BE2C (cell line): ENCODE results near the gene ACE.

Experiments
- DNase-seq: peaks from one replicate; pipeline ENCODE4 v3.0.0-alpha.2; 2020
- H3K27me3 ChIP-seq: fragments of 250-450 bp; sonication (Bioruptor Pico); 2 replicates; pipeline ENCODE4 v1.5.1; 2020; ENCODE audit warnings: mild to moderate bottlenecking
- H3K36me3 ChIP-seq: fragments of 250-450 bp; sonication (Bioruptor Pico); 2 replicates; pipeline ENCODE4 v1.5.1; 2020; ENCODE audit warnings: mild to moderate bottlenecking
- H3K4me1 ChIP-seq: fragments of 250-450 bp; sonication (Bioruptor Pico); 2 replicates; pipeline ENCODE4 v1.5.1; 2020
- H3K4me3 ChIP-seq: 2 replicates; pipeline ENCODE4 v1.5.1; 2011; ENCODE audit warnings: low read depth, low read length
- H3K9me3 ChIP-seq: fragments of 250-450 bp; sonication (Bioruptor Pico); 2 replicates; pipeline ENCODE4 v1.5.1; 2020
- TF ChIP-seq, protein P1 (sequence below): IDR thresholded peaks from 2 replicates; pipeline ENCODE4 v1.5.1; 2012; ENCODE audit warnings: mild to moderate bottlenecking, low read depth, low read length

Gene ACE

DNA sequence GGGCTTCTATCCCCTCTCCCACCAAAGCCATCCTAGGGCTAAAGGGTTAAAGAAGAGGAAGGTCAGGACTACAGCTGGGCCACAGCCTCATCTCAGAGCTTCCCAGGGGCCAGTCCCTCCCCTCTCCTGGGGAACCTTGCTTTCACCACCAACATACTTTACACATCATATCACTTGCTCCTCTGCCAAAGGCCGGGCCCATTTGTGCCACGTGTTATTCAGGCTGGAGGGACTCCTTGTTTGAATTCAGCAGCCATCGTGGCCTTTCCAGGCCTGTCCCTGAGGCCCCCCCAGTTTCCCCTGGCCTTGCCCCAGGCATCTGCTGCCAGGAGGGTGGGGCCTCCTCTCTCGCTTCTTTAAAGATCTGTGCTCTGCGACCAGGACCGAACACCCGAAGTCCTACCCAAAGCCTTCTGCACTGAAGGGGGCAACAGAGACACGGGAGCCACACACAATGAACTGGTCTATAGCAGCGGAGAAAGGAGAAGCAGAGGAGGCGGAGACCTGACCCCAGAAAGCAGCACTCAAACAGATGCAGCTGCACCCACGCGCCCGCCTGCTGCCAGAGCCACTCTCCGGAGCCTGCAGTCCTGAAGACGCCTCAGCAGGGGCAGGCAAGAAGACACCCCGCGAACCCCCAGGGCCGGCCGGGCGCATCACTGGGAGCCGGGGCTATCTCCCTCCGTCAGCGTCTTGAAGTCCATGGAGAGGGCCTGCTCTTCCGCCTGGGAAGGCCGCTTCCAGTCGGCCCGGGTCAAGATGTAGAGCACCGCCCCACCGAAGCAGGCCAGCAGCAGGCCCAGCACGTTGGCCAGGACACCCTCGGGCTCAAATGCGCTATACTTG, 42.9 kb upstream of the ACE start:
- peak overlapping the region; percentile 79 for H3K4me3 ChIP-seq
- TF ChIP-seq, protein P1, sequence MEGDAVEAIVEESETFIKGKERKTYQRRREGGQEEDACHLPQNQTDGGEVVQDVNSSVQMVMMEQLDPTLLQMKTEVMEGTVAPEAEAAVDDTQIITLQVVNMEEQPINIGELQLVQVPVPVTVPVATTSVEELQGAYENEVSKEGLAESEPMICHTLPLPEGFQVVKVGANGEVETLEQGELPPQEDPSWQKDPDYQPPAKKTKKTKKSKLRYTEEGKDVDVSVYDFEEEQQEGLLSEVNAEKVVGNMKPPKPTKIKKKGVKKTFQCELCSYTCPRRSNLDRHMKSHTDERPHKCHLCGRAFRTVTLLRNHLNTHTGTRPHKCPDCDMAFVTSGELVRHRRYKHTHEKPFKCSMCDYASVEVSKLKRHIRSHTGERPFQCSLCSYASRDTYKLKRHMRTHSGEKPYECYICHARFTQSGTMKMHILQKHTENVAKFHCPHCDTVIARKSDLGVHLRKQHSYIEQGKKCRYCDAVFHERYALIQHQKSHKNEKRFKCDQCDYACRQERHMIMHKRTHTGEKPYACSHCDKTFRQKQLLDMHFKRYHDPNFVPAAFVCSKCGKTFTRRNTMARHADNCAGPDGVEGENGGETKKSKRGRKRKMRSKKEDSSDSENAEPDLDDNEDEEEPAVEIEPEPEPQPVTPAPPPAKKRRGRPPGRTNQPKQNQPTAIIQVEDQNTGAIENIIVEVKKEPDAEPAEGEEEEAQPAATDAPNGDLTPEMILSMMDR = peak; percentile 14; the same call in 1 of the 2 replicates

GRCh38 chr17:63434951-63435571, 41.8 kb upstream of the ACE start:
- Histone ChIP-seq H3K4me1 (peaks cover 36% of the 10 kb centered on the region), H3K36me3 (peaks cover 42% of the 10 kb centered on the region), H3K27me3 (no peaks in the 10 kb centered on the region), H3K4me3 (peak overlapping the region; percentile 79), H3K9me3 (no peaks in the 10 kb centered on the region)
- DNase-seq = peak; percentile 93
- TF ChIP-seq, protein P1 = peak; percentile 69

More for the DNA sequence above, 42.9 kb upstream of the ACE start:
- Histone ChIP-seq H3K27me3 (no peaks in the 10 kb centered on the region), H3K36me3 (peaks cover 53% of the 10 kb centered on the region), H3K4me1 (peaks cover 32% of the 10 kb centered on the region), H3K9me3 (no peaks in the 10 kb centered on the region)
- DNase-seq = peak; percentile 60

- Histone ChIP-seq H3K4me1 (peaks cover 38% of the 10 kb centered on the region), H3K27me3 (no peaks in the 10 kb centered on the region), H3K4me3 (peak overlapping the region; percentile 79), H3K9me3 (no peaks in the 10 kb centered on the region), H3K36me3 (peaks cover 40% of the 10 kb centered on the region)
- DNase-seq = peak; percentile 55
- TF ChIP-seq, protein P1 = no peak
These were observed 41.0 kb upstream of the ACE start for GRCh38 chr17:63435681-63436522.

GRCh38 chr17:63436523-63437110, 40.2 kb upstream of the ACE start:
- peaks cover 43% of the 10 kb centered on the region for H3K4me1 ChIP-seq
- TF ChIP-seq, protein P1 = peak; percentile 84
- no peaks in the 10 kb centered on the region for H3K9me3 ChIP-seq
- peaks cover 40% of the 10 kb centered on the region for H3K36me3 ChIP-seq
- DNase-seq = peak; percentile 96
- H3K4me3 ChIP-seq = peak overlapping the region; percentile 79
- H3K27me3 ChIP-seq = no peaks in the 10 kb centered on the region

DNA sequence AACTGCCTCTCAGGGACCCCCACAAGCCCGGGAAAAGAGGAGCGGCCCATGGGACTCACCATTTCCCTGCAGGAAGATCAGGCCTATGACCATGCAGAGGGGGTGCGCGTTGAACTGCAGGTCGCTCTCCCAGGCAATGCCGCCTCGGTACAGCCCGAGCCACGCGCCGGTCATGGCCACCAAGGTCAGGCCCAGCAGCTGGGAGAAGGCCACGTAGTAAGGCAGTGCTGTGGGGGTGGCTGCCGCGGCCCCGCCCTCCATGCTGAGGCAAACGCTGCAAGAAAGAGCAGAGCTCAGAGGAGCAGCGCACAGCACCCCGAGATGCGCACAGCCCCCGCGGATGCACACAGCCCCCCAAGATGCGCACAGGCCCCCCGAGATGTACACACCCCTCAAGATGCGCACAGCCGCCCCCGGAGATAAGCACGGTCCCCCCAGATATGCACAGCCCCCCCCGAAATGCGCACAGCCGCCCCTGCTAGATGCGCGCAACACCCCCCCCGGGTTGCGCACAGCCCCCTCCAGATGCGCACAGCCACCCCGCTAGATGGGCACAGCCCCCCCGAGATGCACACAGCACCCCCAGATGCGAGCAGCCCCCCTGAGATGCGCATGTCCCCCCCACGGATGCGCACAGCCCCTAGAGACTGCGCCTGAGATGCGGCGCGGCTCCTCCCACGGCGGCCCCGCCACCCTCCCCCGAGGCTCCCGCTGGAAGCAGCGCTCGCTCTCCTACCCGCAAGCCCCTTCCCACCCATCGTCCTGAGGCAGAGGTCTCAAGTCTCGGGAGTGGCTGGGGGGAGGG, 39.4 kb upstream of the ACE start:
- H3K4me1 ChIP-seq = peaks cover 48% of the 10 kb centered on the region
- peak overlapping the region; percentile 79 for H3K4me3 ChIP-seq
- H3K36me3 ChIP-seq = peaks cover 40% of the 10 kb centered on the region
- no peaks in the 10 kb centered on the region for H3K9me3 ChIP-seq
- TF ChIP-seq, protein P1 = no peak
- DNase-seq = peak; percentile 55
- no peaks in the 10 kb centered on the region for H3K27me3 ChIP-seq
